H9 (cell line): ENCODE results near the gene HPCAL1. TPM values are rescaled to one million over a fixed set of nuclear protein-coding genes. Genes with fewer than 3 reads are reported as not detected.

ENCODE experiments used
- DNase-seq: peaks from one replicate; pipeline ENCODE4 v3.0.0-alpha.2; 2017
- H2AFZ ChIP-seq: one replicate; pipeline ENCODE4 v1.6.1; 2013; ENCODE audit warnings: mild to moderate bottlenecking, low read length, control low read depth, moderate library complexity
- H2AK5ac ChIP-seq: 2 replicates; pipeline ENCODE4 v1.6.1; 2013; ENCODE audit warnings: low read length, control low read depth, mixed read lengths; ENCODE audit not compliant: insufficient read length
- H2BK120ac ChIP-seq: one replicate; pipeline ENCODE4 v1.6.1; 2013; ENCODE audit warnings: low read depth, mild to moderate bottlenecking, low read length, control low read depth, inconsistent platforms; ENCODE audit not compliant: poor library complexity, severe bottlenecking
- H2BK12ac ChIP-seq: 2 replicates; pipeline ENCODE4 v1.6.1; 2013; ENCODE audit warnings: low read length, control low read depth, mixed read lengths, low read depth; ENCODE audit not compliant: insufficient read length
- H2BK15ac ChIP-seq: 2 replicates; pipeline ENCODE4 v1.6.1; 2013; ENCODE audit warnings: low read depth, low read length, control low read depth
- H2BK20ac ChIP-seq: one replicate; pipeline ENCODE4 v1.6.1; 2013; ENCODE audit warnings: low read depth, mild to moderate bottlenecking, low read length, control low read depth, inconsistent platforms; ENCODE audit not compliant: poor library complexity, severe bottlenecking
- H2BK5ac ChIP-seq: 2 replicates; pipeline ENCODE4 v1.6.1; 2013; ENCODE audit warnings: low read length, control low read depth, mixed read lengths; ENCODE audit not compliant: insufficient read length
- H3K14ac ChIP-seq: 2 replicates; pipeline ENCODE4 v1.6.1; 2013; ENCODE audit warnings: low read length, control low read depth; ENCODE audit not compliant: insufficient read depth
- H3K18ac ChIP-seq: 2 replicates; pipeline ENCODE4 v1.6.1; 2013; ENCODE audit warnings: low read depth, mild to moderate bottlenecking, mixed read lengths, low read length, control low read depth; ENCODE audit not compliant: insufficient read length
- H3K23ac ChIP-seq: 2 replicates; pipeline ENCODE4 v1.6.1; 2013; ENCODE audit warnings: low read length, control low read depth, mixed read lengths, low read depth; ENCODE audit not compliant: insufficient read length
- H3K23me2 ChIP-seq: 2 replicates; pipeline ENCODE4 v1.6.1; 2013; ENCODE audit warnings: low read depth, mild to moderate bottlenecking, mixed read lengths, low read length, control low read depth; ENCODE audit not compliant: insufficient read length, poor library complexity, severe bottlenecking
- H3K27ac ChIP-seq: 2 replicates; pipeline ENCODE4 v1.5.1; 2013; ENCODE audit warnings: low read length, control low read depth, mixed read lengths, low read depth; ENCODE audit not compliant: insufficient read length
- H3K27me3 ChIP-seq: 2 replicates; pipeline ENCODE4 v1.6.1; 2013; ENCODE audit warnings: low read length, control low read depth, inconsistent platforms; ENCODE audit not compliant: insufficient read depth
- H3K4ac ChIP-seq: 2 replicates; pipeline ENCODE4 v1.6.1; 2013; ENCODE audit warnings: low read depth, mild to moderate bottlenecking, control low read depth, inconsistent platforms, low read length, moderate library complexity
- H3K4me1 ChIP-seq: 2 replicates; pipeline ENCODE4 v1.6.1; 2013; ENCODE audit warnings: low read length, control low read depth, inconsistent platforms; ENCODE audit not compliant: insufficient read depth
- H3K4me2 ChIP-seq: 2 replicates; pipeline ENCODE4 v1.6.1; 2013; ENCODE audit warnings: low read length, control low read depth, mixed read lengths; ENCODE audit not compliant: insufficient read length, insufficient read depth
- H3K56ac ChIP-seq: 2 replicates; pipeline ENCODE4 v1.6.1; 2013; ENCODE audit warnings: low read depth, mild to moderate bottlenecking, mixed read lengths, low read length, control low read depth; ENCODE audit not compliant: insufficient read length
- H3K79me1 ChIP-seq: 2 replicates; pipeline ENCODE4 v1.6.1; 2013; ENCODE audit warnings: low read depth, mild to moderate bottlenecking, moderate library complexity, low read length, control low read depth, inconsistent platforms; ENCODE audit not compliant: insufficient read depth, poor library complexity, severe bottlenecking
- H3K79me2 ChIP-seq: 2 replicates; pipeline ENCODE4 v1.6.1; 2013; ENCODE audit warnings: low read length, control low read depth, inconsistent platforms; ENCODE audit not compliant: insufficient read depth
- H3K9ac ChIP-seq: 2 replicates; pipeline ENCODE4 v1.6.1; 2013; ENCODE audit warnings: low read length, control low read depth, mixed read lengths; ENCODE audit not compliant: insufficient read length; ENCODE audit errors: extremely low read depth
- H3K9me3 ChIP-seq: one replicate; pipeline ENCODE4 v1.6.1; 2013; ENCODE audit warnings: low read depth, low read length, inconsistent platforms; ENCODE audit not compliant: control insufficient read depth
- H3T11ph ChIP-seq: one replicate; pipeline ENCODE4 v1.6.1; 2013; ENCODE audit warnings: mild to moderate bottlenecking, low read length, control low read depth, inconsistent platforms
- H4K20me1 ChIP-seq: one replicate; pipeline ENCODE4 v1.6.1; 2013; ENCODE audit not compliant: control insufficient read depth, insufficient read length, insufficient read depth
- H4K5ac ChIP-seq: 2 replicates; pipeline ENCODE4 v1.6.1; 2013; ENCODE audit warnings: low read depth, mild to moderate bottlenecking, mixed read lengths, low read length, control low read depth; ENCODE audit not compliant: insufficient read length
- H4K8ac ChIP-seq: replicated peaks from 2 replicates; pipeline ENCODE4 v1.6.1; 2013; ENCODE audit warnings: low read length, control low read depth, mixed read lengths, low read depth; ENCODE audit not compliant: insufficient read length
- H4K91ac ChIP-seq: 2 replicates; pipeline ENCODE4 v1.6.1; 2013; ENCODE audit warnings: low read depth, mild to moderate bottlenecking, moderate library complexity, mixed read lengths, low read length, control low read depth; ENCODE audit not compliant: insufficient read length
- H3K27ac Mint-ChIP-seq, 3 experiments: 2 replicates in 2 of 3; 3 replicates in 1 of 3; pipeline ENCODE4 v1.8.0; 2020 to 2021; ENCODE audit warnings: mixed read lengths in 3 of 3, mild to moderate bottlenecking in 1 of 3, moderate library complexity in 1 of 3
- H3K27me3 Mint-ChIP-seq: 2 replicates; pipeline ENCODE4 v1.8.0; 2021; ENCODE audit warnings: low read depth, mild to moderate bottlenecking, moderate library complexity, mixed read lengths
- H3K36me3 Mint-ChIP-seq, 3 experiments: 2 replicates in 2 of 3; 3 replicates in 1 of 3; pipeline ENCODE4 v1.8.0; 2020 to 2021; ENCODE audit warnings: low read depth in 3 of 3, mixed read lengths in 3 of 3; ENCODE audit not compliant: insufficient read depth in 1 of 3
- H3K4me1 Mint-ChIP-seq, 2 experiments: 2 replicates each; pipeline ENCODE4 v1.8.0; 2020; ENCODE audit warnings: mixed read lengths in 2 of 2
- H3K4me3 Mint-ChIP-seq, 2 experiments: 2 replicates in 1 of 2; 3 replicates in 1 of 2; pipeline ENCODE4 v1.8.0; 2020 to 2021; ENCODE audit warnings: mild to moderate bottlenecking in 2 of 2, mixed read lengths in 2 of 2, moderate library complexity in 1 of 2
- H3K9me3 Mint-ChIP-seq, 2 experiments: 2 replicates in 1 of 2; 3 replicates in 1 of 2; pipeline ENCODE4 v1.8.0; 2020; ENCODE audit warnings: mild to moderate bottlenecking in 2 of 2, mixed read lengths in 2 of 2, moderate library complexity in 1 of 2
- CTCF ChIP-seq: fragments of 200-600 bp; sonication (generic); conservative IDR thresholded peaks from 3 replicates; pipeline ENCODE4 v1.8.0; 2021; ENCODE audit warnings: antibody characterized with exemption, mild to moderate bottlenecking
- WGBS: extraction: QIAGEN DNeasy Blood & Tissue Kit; methylation state at CpG from one replicate; pipeline ENCODE4 v1.1.7; 2013; ENCODE audit warnings: missing lambda C conversion rate, low lambda C conversion rate, mixed read lengths; ENCODE audit not compliant: insufficient read length; ENCODE audit errors: extremely low coverage; 5-methylcytosine and 5-hydroxymethylcytosine counted together
- total RNA-seq: library from RNA; stranded (reverse); gene quantifications from 2 replicates; pipeline ENCODE4 v1.2.1, GENCODE V29; 2021

Gene HPCAL1
- total RNA-seq, 1 experiment from 2014 or later = 4.7 TPM

GRCh38 chr2:10370895-10371294, 68.2 kb downstream of the HPCAL1 start:
- Histone ChIP-seq H3K56ac (no peak overlapping the region), H2BK12ac (no peak overlapping the region), H4K5ac (no peak overlapping the region), H3K4me1 (peaks cover 5% of the 10 kb centered on the region; the same call in 1 of the 2 replicates), H3K23ac (no peak overlapping the region), H3K9ac (no peak overlapping the region), H3K18ac (no peak overlapping the region), H2BK20ac (no peak overlapping the region), H2AK5ac (no peak overlapping the region), H3K79me1 (no peaks in the 10 kb centered on the region), H4K20me1 (no peaks in the 10 kb centered on the region), H3K9me3 (no peaks in the 10 kb centered on the region), H3K4me2 (no peak overlapping the region), H3T11ph (no peak overlapping the region), H2BK15ac (no peak overlapping the region), H3K79me2 (peaks cover 2% of the 10 kb centered on the region; the same call in 1 of the 2 replicates), H4K8ac (no peak overlapping the region), H3K4ac (no peak overlapping the region), H2BK5ac (no peak overlapping the region), H2BK120ac (no peak overlapping the region), H3K23me2 (no peaks in the 10 kb centered on the region), H3K27ac (no peak overlapping the region), H3K14ac (no peak overlapping the region), H2AFZ (no peak overlapping the region), H4K91ac (no peak overlapping the region), H3K27me3 (no peaks in the 10 kb centered on the region)
- no peaks in the 10 kb centered on the region for H3K27me3 Mint-ChIP-seq
- no CpG with 5 or more reads among the region's 6 CpGs for WGBS
- no peaks in the 10 kb centered on the region for H3K36me3 Mint-ChIP-seq
- peaks cover 8 to 24% of the 10 kb centered on the region in 2 experiments for H3K4me1 Mint-ChIP-seq
- DNase-seq = no peak
- H3K9me3 Mint-ChIP-seq = no peaks in the 10 kb centered on the region; a peak in 1 of 5 replicates
- no peak overlapping the region for H3K4me3 Mint-ChIP-seq
- H3K27ac Mint-ChIP-seq = no peak overlapping the region
- TF ChIP-seq CTCF = no peak
